ENCODE data around the gene PTPN1.

- TF ChIP-seq CTCF (conservative IDR thresholded peaks at IDR 0.05; ENCODE audit: low read length): no peak
- no peak for TF ChIP-seq EZH2phosphoT487 (IDR thresholded peaks at IDR 0.05; ENCODE audit: borderline replicate concordance)
Observed at GRCh38 chr20:50579511-50579910, 69.3 kb downstream of the PTPN1 start.
